TTC549 (cell line): ENCODE results near the gene MAG.
"Not testable (repeated sequence)": the region's sequence is repeated elsewhere in the genome, so short reads cannot be mapped to it uniquely, and the experiment has no call there.

Experiments
- FAIRE-seq: peaks from 2 replicates; lab custom pipeline; 2012; peaks lifted over from hg19 to GRCh38; lab: Jason Lieb, UNC

The MAG gene

GRCh38 chr19:35346193-35347052 is 54.5 kb downstream of the MAG start:
- FAIRE-seq, result no peak

DNA sequence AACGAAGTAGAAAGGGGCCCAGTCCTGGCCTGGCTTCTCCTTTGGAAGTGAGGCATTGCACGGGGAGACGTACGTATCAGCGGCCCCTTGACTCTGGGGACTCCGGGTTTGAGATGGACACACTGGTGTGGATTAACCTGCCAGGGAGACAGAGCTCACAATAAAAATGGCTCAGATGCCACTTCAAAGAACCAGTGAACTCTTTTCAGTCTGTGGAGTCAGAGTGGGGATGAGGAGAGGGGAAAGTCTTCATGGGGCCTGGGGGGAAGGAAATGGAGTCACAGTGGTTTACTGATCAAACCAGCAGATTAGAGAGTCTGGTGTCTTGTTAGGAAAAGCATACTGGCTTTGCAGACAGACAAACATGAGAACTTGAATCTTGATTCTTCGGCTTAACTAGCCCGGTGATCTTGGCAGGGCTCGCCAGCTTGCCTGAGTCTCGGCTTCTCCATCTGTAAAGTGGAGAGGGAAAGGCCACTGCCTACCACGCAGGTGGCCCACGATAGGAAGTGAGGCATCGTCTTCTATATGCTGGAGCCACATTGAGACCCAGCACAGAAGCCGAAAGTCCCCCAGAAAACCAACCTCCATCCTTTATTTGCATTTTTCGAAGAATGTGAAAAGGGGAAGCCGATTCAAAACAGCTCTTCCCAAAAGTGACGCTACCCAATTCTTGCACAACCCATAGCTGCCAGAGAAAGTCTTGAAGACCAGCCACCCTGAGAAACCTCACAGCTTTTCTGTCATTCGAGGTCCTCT is 55.4 kb downstream of the MAG start, which contains the start of gene FFAR1:
Gene FFAR1 (plus strand): TSS at position 732 of the 759 bp plus-strand sequence. CDS start 3,650 bp downstream, outside the sequence.
- no peak for FAIRE-seq

DNA sequence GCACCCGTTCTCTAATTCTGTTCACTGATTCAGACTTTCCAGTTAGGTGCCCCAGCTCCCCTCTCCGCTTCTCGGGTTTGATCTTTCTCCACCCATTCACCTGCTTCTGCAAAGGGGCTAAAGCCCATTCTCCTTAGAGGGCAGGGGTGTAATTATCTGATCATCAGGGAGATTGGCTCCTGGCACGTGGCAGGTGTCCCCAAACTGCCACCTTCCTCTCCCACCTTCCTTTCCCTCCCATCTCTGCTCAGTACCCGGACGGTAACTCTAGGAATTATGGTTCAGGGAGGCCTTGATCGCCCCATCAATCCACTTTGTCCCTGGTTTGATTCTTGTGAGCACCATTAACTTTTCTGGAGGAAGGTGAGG is 56.0 kb downstream of the MAG start:
- FAIRE-seq, result no peak

GRCh38 chr19:35348911-35349611 is 57.1 kb downstream of the MAG start:
- FAIRE-seq, result no peak

- FAIRE-seq, result no peak
Observed at GRCh38 chr19:35349614-35350521, 57.9 kb downstream of the MAG start.

DNA sequence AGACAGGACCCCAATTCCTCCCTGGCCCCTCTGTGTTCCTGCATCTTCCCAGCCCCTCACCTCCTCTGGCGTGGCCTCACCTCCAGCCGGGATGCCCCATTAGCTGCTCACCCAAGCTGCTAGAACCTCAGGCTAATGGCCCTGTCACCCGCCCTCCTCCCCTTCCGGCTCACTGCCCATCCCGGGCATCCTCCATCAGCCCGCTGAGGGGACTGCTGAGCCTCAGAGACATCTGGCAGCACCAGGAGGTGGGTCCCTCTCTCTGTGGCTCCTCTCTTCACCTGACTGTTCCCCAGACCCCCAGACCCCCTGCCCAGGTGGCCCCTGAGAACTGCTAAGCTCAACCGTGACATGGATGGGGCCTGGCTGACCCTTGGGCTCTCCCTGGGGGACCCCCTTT is 58.6 kb downstream of the MAG start:
- FAIRE-seq, result no peak

GRCh38 chr19:35351411-35352176 is 59.6 kb downstream of the MAG start:
- no peak for FAIRE-seq

DNA sequence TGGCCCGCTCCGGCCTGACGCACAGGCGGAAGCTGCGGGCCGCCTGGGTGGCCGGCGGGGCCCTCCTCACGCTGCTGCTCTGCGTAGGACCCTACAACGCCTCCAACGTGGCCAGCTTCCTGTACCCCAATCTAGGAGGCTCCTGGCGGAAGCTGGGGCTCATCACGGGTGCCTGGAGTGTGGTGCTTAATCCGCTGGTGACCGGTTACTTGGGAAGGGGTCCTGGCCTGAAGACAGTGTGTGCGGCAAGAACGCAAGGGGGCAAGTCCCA is 60.2 kb downstream of the MAG start:
- no peak for FAIRE-seq

- no peak for FAIRE-seq
Observed at GRCh38 chr19:35352448-35353304, 60.7 kb downstream of the MAG start.

DNA sequence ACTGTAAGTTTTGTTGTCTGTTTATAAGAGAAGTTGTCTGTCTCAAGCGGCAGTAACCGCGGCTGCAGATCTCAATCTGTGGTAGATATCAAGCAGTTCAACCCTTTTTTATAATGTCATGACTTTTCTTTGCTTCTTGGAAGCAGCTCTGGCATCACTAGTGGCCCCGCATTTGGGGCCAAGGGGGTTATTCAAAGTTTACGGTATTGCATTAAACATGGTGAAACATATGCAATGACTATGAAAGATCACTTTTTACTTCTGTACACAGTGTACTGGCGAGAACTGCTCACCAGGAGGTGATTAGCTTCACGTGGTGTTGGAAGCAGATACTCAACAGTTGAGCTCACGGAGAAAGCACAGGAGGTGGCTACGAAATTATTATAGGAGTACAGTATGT is 61.7 kb downstream of the MAG start:
- FAIRE-seq, result no peak

GRCh38 chr19:35354898-35355297 is 62.9 kb downstream of the MAG start:
- FAIRE-seq, result no peak

- FAIRE-seq, result no peak
Observed at GRCh38 chr19:35355791-35356460, 64.0 kb downstream of the MAG start.

DNA sequence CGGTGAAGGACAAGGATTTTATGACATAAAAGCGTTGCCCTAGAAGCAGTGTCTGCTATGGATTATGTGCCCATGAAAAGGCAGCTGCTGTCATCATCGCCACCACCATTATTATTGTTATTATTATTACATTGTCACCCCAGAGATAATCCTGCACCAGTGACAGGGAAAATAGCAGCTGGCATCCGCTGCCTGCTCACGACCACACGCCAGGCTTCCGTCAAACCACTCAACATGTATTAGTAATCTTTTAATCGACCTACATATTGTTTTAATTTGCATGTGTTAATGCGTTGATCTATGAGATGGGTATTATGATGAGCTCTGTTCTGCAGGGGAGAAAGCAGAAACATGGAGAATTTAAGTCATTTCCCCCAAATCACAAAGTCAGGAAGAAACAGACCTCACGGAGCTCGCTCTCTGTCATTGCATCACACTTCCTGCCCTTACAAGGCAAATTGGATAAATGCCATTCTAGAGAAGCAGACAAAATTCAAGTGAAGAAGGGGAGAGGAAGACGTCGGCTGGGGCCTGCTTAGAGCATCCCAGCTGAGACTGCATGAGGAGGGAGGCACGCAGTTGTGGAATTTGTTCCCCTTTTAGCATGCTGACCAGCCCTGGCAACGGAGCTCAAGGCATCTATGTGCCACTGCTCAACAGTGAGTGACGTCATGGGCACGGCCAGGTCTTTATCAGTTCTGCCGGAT is 66.1 kb downstream of the MAG start, which contains the start of gene FFAR3:
Gene FFAR3 (plus strand): TSS at position 594 of the 707 bp plus-strand sequence. CDS start 431 bp downstream, outside the sequence.
- no peak for FAIRE-seq

DNA sequence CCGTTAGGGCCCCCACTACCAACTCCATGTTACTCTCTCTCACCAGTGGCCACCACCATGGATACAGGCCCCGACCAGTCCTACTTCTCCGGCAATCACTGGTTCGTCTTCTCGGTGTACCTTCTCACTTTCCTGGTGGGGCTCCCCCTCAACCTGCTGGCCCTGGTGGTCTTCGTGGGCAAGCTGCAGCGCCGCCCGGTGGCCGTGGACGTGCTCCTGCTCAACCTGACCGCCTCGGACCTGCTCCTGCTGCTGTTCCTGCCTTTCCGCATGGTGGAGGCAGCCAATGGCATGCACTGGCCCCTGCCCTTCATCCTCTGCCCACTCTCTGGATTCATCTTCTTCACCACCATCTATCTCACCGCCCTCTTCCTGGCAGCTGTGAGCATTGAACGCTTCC is 66.9 kb downstream of the MAG start:
- not testable (repeated sequence) for FAIRE-seq

DNA sequence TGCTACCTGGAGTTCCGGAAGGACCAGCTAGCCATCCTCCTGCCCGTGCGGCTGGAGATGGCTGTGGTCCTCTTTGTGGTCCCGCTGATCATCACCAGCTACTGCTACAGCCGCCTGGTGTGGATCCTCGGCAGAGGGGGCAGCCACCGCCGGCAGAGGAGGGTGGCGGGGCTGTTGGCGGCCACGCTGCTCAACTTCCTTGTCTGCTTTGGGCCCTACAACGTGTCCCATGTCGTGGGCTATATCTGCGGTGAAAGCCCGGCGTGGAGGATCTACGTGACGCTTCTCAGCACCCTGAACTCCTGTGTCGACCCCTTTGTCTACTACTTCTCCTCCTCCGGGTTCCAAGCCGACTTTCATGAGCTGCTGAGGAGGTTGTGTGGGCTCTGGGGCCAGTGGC is 67.4 kb downstream of the MAG start:
- FAIRE-seq, result not testable (repeated sequence)

GRCh38 chr19:35360081-35360480 is 68.1 kb downstream of the MAG start:
- not testable (repeated sequence) for FAIRE-seq

- no peak for FAIRE-seq
Observed at GRCh38 chr19:35360880-35361420, 69.0 kb downstream of the MAG start.

DNA sequence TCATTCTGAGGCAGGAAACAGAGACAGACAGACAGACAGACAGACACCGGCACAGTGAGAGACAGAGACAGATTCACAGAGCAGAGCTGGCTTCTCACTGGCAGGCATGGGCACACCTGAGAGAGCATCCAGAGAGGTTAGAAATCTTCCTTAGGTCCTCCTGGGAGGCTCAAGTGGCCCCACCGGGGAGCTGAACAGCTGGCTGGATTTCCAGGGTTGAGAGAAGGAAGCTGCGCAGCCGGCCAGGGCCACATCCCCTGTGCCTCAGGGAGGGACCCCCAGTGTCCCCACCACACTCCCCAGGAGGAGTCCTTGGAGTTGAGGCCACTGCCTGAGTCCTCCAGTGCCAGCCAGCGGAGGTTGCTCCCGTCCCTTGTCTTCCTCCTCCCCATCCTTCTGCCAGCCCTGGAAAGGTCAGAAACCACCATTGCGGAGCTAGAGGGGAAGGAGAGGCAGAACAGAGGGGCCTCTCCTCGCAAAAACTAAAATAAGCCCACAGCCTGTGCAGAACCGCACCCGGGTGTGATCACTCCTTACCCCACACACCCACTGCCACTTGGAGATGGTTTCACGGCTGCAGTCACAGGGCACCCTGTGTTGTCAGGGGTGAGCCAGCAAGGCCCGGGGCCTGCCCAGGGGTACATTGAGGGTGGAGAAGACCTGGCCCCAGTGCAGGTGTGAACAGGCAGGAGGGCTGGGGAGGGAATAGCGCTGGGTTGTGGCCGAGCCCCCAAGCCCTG is 70.5 kb downstream of the MAG start:
- FAIRE-seq, result no peak
